Upper lobe of left lung (tissue), 6 donors: ENCODE data around the gene RAB5B. TPM values are rescaled to one million over a fixed set of nuclear protein-coding genes. Genes with fewer than 3 reads are reported as not detected.

Experiments
- ATAC-seq, 2 donors: fragments of 200-7000 bp; cut with Tn5 transposase; one replicate each; pipeline ENCODE4 v1.9.1; 2022; ENCODE audit warnings: mild to moderate bottlenecking in 2 of 2, moderate library complexity in 2 of 2; ENCODE audit not compliant: low FRiP score in 2 of 2
- DNase-seq, 2 donors: peaks; one replicate each; pipeline ENCODE4 v3.0.0-alpha.2; 2019 to 2020
- H3K27ac ChIP-seq, 4 donors: fragments of 200-600 bp; sonication (generic); one replicate each; pipeline ENCODE4 v1.5.1; 2016 to 2019
- H3K27me3 ChIP-seq, 4 donors: fragments of 200-600 bp; sonication (generic); one replicate each; pipeline ENCODE4 v1.5.1; 2017 to 2019
- H3K36me3 ChIP-seq, 4 donors: fragments of 200-600 bp; sonication (generic); one replicate each; pipeline ENCODE4 v1.5.1; 2016 to 2019
- H3K4me1 ChIP-seq, 4 donors: fragments of 200-600 bp; sonication (generic); one replicate each; pipeline ENCODE4 v1.5.1; 2018 to 2019
- H3K4me3 ChIP-seq, 4 donors: fragments of 200-600 bp; sonication (generic); one replicate each; pipeline ENCODE4 v1.5.1; 2017 to 2019; ENCODE audit warnings: mild to moderate bottlenecking in 2 of 4, moderate library complexity in 1 of 4
- H3K9me3 ChIP-seq, 4 donors: fragments of 200-600 bp; sonication (generic); one replicate each; pipeline ENCODE4 v1.5.1; 2018 to 2019
- CTCF ChIP-seq, 6 experiments: fragments of 450-650 bp in 4 of 6; fragments of 200-600 bp in 2 of 6; sonication (generic) in 2 of 6; IDR thresholded peaks; one replicate each; pipeline ENCODE4 v1.5.1; 2016 to 2019; ENCODE audit warnings: antibody characterized with exemption in 6 of 6
- EP300 ChIP-seq, 4 donors: sonication (generic); formaldehyde crosslinking; IDR thresholded peaks; one replicate each; pipeline ENCODE4 v1.5.1; 2017; ENCODE audit warnings: antibody characterized with exemption in 4 of 4, control low read depth in 2 of 4
- POLR2A ChIP-seq, 4 donors: fragments of 450-650 bp; IDR thresholded peaks; one replicate each; pipeline ENCODE4 v1.5.1; 2016 to 2017; ENCODE audit warnings: antibody characterized with exemption in 4 of 4, mild to moderate bottlenecking in 2 of 4
- POLR2AphosphoS5 ChIP-seq, 2 donors: sonication (generic); formaldehyde crosslinking; IDR thresholded peaks; one replicate each; pipeline ENCODE4 v1.5.1; 2017; ENCODE audit warnings: antibody characterized with exemption in 2 of 2
- WGBS, 2 donors: methylation state at CpG; one replicate each; pipeline ENCODE4 v1.1.5; 2017 to 2018; 5-methylcytosine and 5-hydroxymethylcytosine counted together
- total RNA-seq, 6 donors: library from RNA; depleted of rRNA in 4 of 6; stranded (reverse); fragments of >200 nt in 4 of 6; gene quantifications; one replicate each; pipeline versions ENCODE4 v1.1.0 to v1.2.1, GENCODE V29; 2016 to 2021
- donor health status: DM: no; HTN: no; CAD: no; lungs with moderate emphysema.
- donor health status: DM: no; HTN: yes; CAD: no; lungs with severe emphysema.

The RAB5B gene
- total RNA-seq, 6 donors from 2014 or later, result 53.4 to 139 (median 116) TPM

GRCh38 chr12:56031987-56032386, 58.1 kb downstream of the RAB5B start:
- H3K4me3 ChIP-seq, result no peak overlapping the region
- H3K9me3 ChIP-seq, result no peaks in the 10 kb centered on the region
- no peaks in the 10 kb centered on the region for H3K27me3 ChIP-seq
- 74 to 93% methylated on average over 1 of the region's 1 CpG for WGBS, 2 donors
- DNase-seq (no peak), ATAC-seq (no peak)
- no peak overlapping the region for H3K27ac ChIP-seq
- H3K4me1 ChIP-seq, result peaks cover 0 to 8% (median 0%) of the 10 kb centered on the region in 4 donors
- peaks cover 9 to 67% (median 39%) of the 10 kb centered on the region in 4 donors for H3K36me3 ChIP-seq
- no peak for TF ChIP-seq POLR2AphosphoS5 (IDR thresholded peaks at IDR 0.05)
- no peak for TF ChIP-seq POLR2A (IDR thresholded peaks at IDR 0.05)
- TF ChIP-seq EP300 (IDR thresholded peaks at IDR 0.05), result no peak
- TF ChIP-seq CTCF (IDR thresholded peaks at IDR 0.05), result no peak

GRCh38 chr12:56034586-56035332, 60.9 kb downstream of the RAB5B start:
- no peak for TF ChIP-seq POLR2AphosphoS5 (IDR thresholded peaks at IDR 0.05)
- TF ChIP-seq EP300 (IDR thresholded peaks at IDR 0.05), result no peak
- no peak for TF ChIP-seq POLR2A (IDR thresholded peaks at IDR 0.05)
- TF ChIP-seq CTCF (IDR thresholded peaks at IDR 0.05), result no peak
- Histone ChIP-seq H3K4me3 (no peak overlapping the region), H3K4me1 (no peaks in the 10 kb centered on the region), H3K27me3 (no peaks in the 10 kb centered on the region), H3K36me3 (peaks cover 9 to 52% (median 33%) of the 10 kb centered on the region in 4 donors), H3K27ac (no peak overlapping the region), H3K9me3 (no peaks in the 10 kb centered on the region)
- ATAC-seq (no peak), DNase-seq (peak in 1 of 2 donors; percentile 48)
- 75 to 90% methylated on average over 11 to 18 of the region's 21 CpGs for WGBS, 2 donors

- 44 to 65% methylated on average over 2 of the region's 2 CpGs for WGBS, 2 donors
- DNase-seq, result no peak
- peaks cover 9 to 47% (median 32%) of the 10 kb centered on the region in 4 donors for H3K36me3 ChIP-seq
Observed at GRCh38 chr12:56037161-56037560, 63.3 kb downstream of the RAB5B start.

GRCh38 chr12:56038022-56038655, 64.3 kb downstream of the RAB5B start:
- no peaks in the 10 kb centered on the region for H3K27me3 ChIP-seq
- H3K27ac ChIP-seq, result no peak overlapping the region
- peaks cover 4 to 18% (median 13%) of the 10 kb centered on the region in 4 donors for H3K4me1 ChIP-seq
- no peak overlapping the region for H3K4me3 ChIP-seq
- TF ChIP-seq POLR2A (IDR thresholded peaks at IDR 0.05) (no peak), POLR2AphosphoS5 (IDR thresholded peaks at IDR 0.05) (no peak), CTCF (IDR thresholded peaks at IDR 0.05) (no peak), EP300 (IDR thresholded peaks at IDR 0.05) (no peak)
- DNase-seq (no peak), ATAC-seq (no peak)
- no peaks in the 10 kb centered on the region for H3K9me3 ChIP-seq
- H3K36me3 ChIP-seq, result peaks cover 7 to 41% (median 22%) of the 10 kb centered on the region in 4 donors
- WGBS, 2 donors, result 56 to 57% methylated on average over 2 of the region's 2 CpGs

More at GRCh38 chr12:56037161-56037560, 63.3 kb downstream of the RAB5B start:
- no peak overlapping the region for H3K27ac ChIP-seq
- no peak overlapping the region for H3K4me3 ChIP-seq
- ATAC-seq, result no peak
- TF ChIP-seq POLR2AphosphoS5 (IDR thresholded peaks at IDR 0.05) (no peak), EP300 (IDR thresholded peaks at IDR 0.05) (no peak), POLR2A (IDR thresholded peaks at IDR 0.05) (no peak), CTCF (IDR thresholded peaks at IDR 0.05) (no peak)
- H3K27me3 ChIP-seq, result no peaks in the 10 kb centered on the region
- peaks cover 0 to 10% (median 6%) of the 10 kb centered on the region in 4 donors for H3K4me1 ChIP-seq
- H3K9me3 ChIP-seq, result no peaks in the 10 kb centered on the region
